ENCODE data around the gene IRF2BP2.

The IRF2BP2 gene

DNA sequence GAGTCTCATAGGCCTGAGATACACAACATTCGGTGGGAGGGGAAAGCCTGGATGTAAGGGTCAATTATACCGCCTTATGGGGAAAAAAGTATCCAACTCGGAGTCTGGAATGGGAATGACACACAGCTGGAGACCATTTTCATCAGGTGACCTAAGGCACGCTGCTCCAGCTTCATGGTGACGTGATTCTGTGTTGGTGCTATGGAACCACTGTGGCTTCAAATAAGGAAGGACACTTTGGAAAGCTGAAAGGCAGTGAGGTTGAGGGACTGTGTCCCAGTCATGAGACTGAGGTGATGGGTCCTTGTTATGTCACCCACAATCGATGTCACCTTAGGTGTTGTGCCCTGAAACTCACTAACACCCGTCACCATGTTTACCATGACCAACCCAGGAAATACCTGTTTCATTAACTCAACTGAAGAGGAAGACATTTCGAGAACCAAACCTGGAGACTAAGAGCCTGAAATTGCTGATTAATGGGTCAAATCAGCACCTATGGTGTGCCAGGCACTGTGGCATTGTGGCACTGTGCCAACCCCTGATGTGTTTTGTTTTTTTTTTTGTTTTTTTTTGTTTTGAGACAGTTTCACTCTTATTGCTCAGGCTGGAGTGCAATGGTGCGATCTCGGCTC, 54.5 kb downstream of the IRF2BP2 start:
- DNase-seq, result no peak

DNA sequence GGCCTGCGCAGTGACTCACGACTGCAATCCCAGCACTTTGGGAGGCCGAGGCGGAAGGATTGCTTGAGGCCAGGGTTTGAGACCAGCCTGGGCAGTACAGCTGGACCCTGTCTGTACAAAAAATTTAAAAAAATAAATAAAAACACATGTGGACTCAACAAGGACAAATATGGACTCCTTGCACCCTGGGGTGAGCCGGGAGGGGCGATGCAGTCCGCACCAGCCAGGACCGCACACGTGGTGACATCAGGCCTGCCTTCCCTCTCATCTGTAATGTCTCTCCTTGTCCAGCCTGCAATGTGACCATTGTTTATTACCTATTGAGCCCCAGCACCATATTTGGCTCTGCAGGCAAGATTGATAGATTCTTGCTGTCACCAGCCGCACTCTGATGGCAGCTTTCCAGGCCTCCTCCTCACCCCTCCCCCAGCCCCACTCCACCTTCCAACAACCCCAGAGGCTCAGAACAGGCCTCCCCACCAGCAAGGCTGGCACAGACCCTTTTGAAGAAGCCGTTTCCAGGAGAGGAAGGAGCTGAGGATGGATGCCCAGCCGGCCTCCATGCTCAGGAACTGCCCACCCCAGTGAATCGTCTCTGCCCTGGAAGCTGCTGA, 55.2 kb downstream of the IRF2BP2 start:
- DNase-seq, result no peak
